ENCODE results near the gene BPIFA2.
"Not testable (repeated sequence)": the region's sequence is repeated elsewhere in the genome, so short reads cannot be mapped to it uniquely, and the experiment has no call there.

The BPIFA2 gene

GRCh38 chr20:33167859-33168258, at the start of gene BPIFA2:
Gene BPIFA2 (plus strand): TSS chr20:33168159. CDS start chr20:33169146, 987 bp downstream.
- no peak within 1 kb of the TSS for H3K4me3 ChIP-seq (ENCODE audit: low read length)
- TF ChIP-seq ZNF274 (IDR thresholded peaks at IDR 0.05; ENCODE audit: low read depth, low read length): no peak

- TF ChIP-seq ZNF274 (IDR thresholded peaks at IDR 0.05; ENCODE audit: low read depth, low read length): no peak
- H3K4me3 ChIP-seq (ENCODE audit: low read length): no peak overlapping the region
Measured at GRCh38 chr20:33119725-33120720, 47.9 kb upstream of the BPIFA2 start.

GRCh38 chr20:33120934-33121333, 47.0 kb upstream of the BPIFA2 start:
- no peak overlapping the region for H3K4me3 ChIP-seq (ENCODE audit: low read length)
- TF ChIP-seq ZNF274 (IDR thresholded peaks at IDR 0.05; ENCODE audit: low read depth, low read length): no peak

- H3K4me3 ChIP-seq (ENCODE audit: low read length): not testable (repeated sequence)
Measured at GRCh38 chr20:33122297-33122696, 45.7 kb upstream of the BPIFA2 start.

GRCh38 chr20:33124261-33124660, 43.7 kb upstream of the BPIFA2 start:
- no peak for TF ChIP-seq ZNF274 (IDR thresholded peaks at IDR 0.05; ENCODE audit: low read depth, low read length)
- no peak overlapping the region for H3K4me3 ChIP-seq (ENCODE audit: low read length)

GRCh38 chr20:33124994-33125393, 43.0 kb upstream of the BPIFA2 start:
- TF ChIP-seq ZNF274 (IDR thresholded peaks at IDR 0.05; ENCODE audit: low read depth, low read length): no peak
- H3K4me3 ChIP-seq (ENCODE audit: low read length): no peak overlapping the region

- TF ChIP-seq ZNF274 (IDR thresholded peaks at IDR 0.05; ENCODE audit: low read depth, low read length): no peak
- no peak overlapping the region for H3K4me3 ChIP-seq (ENCODE audit: low read length)
Measured at GRCh38 chr20:33125983-33126382, 42.0 kb upstream of the BPIFA2 start.

- no peak for TF ChIP-seq ZNF274 (IDR thresholded peaks at IDR 0.05; ENCODE audit: low read depth, low read length)
- H3K4me3 ChIP-seq (ENCODE audit: low read length): no peak overlapping the region
Measured at GRCh38 chr20:33127422-33128097, 40.4 kb upstream of the BPIFA2 start.

- no peak overlapping the region for H3K4me3 ChIP-seq (ENCODE audit: low read length)
- TF ChIP-seq ZNF274 (IDR thresholded peaks at IDR 0.05; ENCODE audit: low read depth, low read length): no peak
Measured at GRCh38 chr20:33130568-33131061, 37.3 kb upstream of the BPIFA2 start.

- no peak for TF ChIP-seq ZNF274 (IDR thresholded peaks at IDR 0.05; ENCODE audit: low read depth, low read length)
- no peak overlapping the region for H3K4me3 ChIP-seq (ENCODE audit: low read length)
Measured at GRCh38 chr20:33131949-33132473, 35.9 kb upstream of the BPIFA2 start.

- H3K4me3 ChIP-seq (ENCODE audit: low read length): no peak overlapping the region
- TF ChIP-seq ZNF274 (IDR thresholded peaks at IDR 0.05; ENCODE audit: low read depth, low read length): no peak
Measured at GRCh38 chr20:33132513-33133372, 35.2 kb upstream of the BPIFA2 start.

- TF ChIP-seq ZNF274 (IDR thresholded peaks at IDR 0.05; ENCODE audit: low read depth, low read length): no peak
- no peak overlapping the region for H3K4me3 ChIP-seq (ENCODE audit: low read length)
Measured at GRCh38 chr20:33133373-33133941, 34.5 kb upstream of the BPIFA2 start.

- no peak for TF ChIP-seq ZNF274 (IDR thresholded peaks at IDR 0.05; ENCODE audit: low read depth, low read length)
- H3K4me3 ChIP-seq (ENCODE audit: low read length): no peak overlapping the region
Measured at GRCh38 chr20:33137195-33137594, 30.8 kb upstream of the BPIFA2 start.

Data from GM08714 (cell line).